Endothelial cell of umbilical vein (primary cell): ENCODE results near the gene HOOK2. TPM values are rescaled to one million over a fixed set of nuclear protein-coding genes. Genes with fewer than 3 reads are reported as not detected.

Experiments
- BruUV-seq: library from RNA; stranded (reverse); fragments of 400-500 nt; replicated peaks from 2 replicates; lab custom pipeline; 2021; lab: Mats Ljungman, UMichigan
- CTCF ChIA-PET: fragments of 300-600, 350-600 bp; sonication (Branson Sonifier 250); formaldehyde crosslinking; loops from one replicate; lab custom pipeline; 2021; ENCODE audit warnings: antibody characterized with exemption, inconsistent platforms; lab: Charles Lee
- POLR2A ChIA-PET: fragments of 300-600, 350-600 bp; sonication (Branson Sonifier 250); formaldehyde crosslinking; loops from one replicate; lab custom pipeline; 2021; ENCODE audit warnings: antibody characterized with exemption, inconsistent platforms; lab: Charles Lee
- DNase-seq: peaks from one replicate; pipeline ENCODE4 v3.0.0-alpha.2; 2011; ENCODE audit warnings: low read depth, low spot score
- FAIRE-seq: peaks from 2 replicates; lab custom pipeline; 2011; peaks lifted over from hg19 to GRCh38; lab: Jason Lieb, UNC
- H2AFZ ChIP-seq: 2 replicates; pipeline ENCODE4 v1.6.0; 2012; ENCODE audit warnings: low read depth, low read length, control low read depth, inconsistent platforms
- H3K27ac ChIP-seq: 2 replicates; pipeline ENCODE4 v1.5.1; 2011; ENCODE audit warnings: low read depth, mild to moderate bottlenecking, control low read depth, low read length, moderate library complexity; ENCODE audit not compliant: insufficient read depth
- H3K27me3 ChIP-seq, 2 experiments: 2 replicates each; pipeline versions ENCODE4 v1.6.0 to v1.6.1; 2011; ENCODE audit warnings: low read length in 2 of 2, mixed read lengths in 1 of 2; ENCODE audit not compliant: control insufficient read depth in 2 of 2, insufficient read depth in 2 of 2
- H3K36me3 ChIP-seq, 2 experiments: 2 replicates in 1 of 2; 3 replicates in 1 of 2; pipeline ENCODE4 v1.5.1; 2011; ENCODE audit warnings: low read length in 2 of 2, mild to moderate bottlenecking in 1 of 2, moderate library complexity in 1 of 2; ENCODE audit not compliant: control insufficient read depth in 2 of 2, insufficient read depth in 2 of 2; ENCODE audit errors: extremely low read depth in 1 of 2
- H3K4me1 ChIP-seq: 3 replicates; pipeline ENCODE4 v1.5.1; 2011; ENCODE audit warnings: mild to moderate bottlenecking, low read length; ENCODE audit not compliant: control insufficient read depth, insufficient read depth; ENCODE audit errors: extremely low read depth
- H3K4me2 ChIP-seq: 2 replicates; pipeline ENCODE4 v1.6.1; 2011; ENCODE audit warnings: low read length, control low read depth, mixed read lengths; ENCODE audit not compliant: insufficient read depth
- H3K4me3 ChIP-seq, 3 experiments: fragments of 200-600 bp in 1 of 3; sonication (generic), shearing (Covaris generic) in 1 of 3; replicated peaks in 1 of 3; 2 replicates each; pipeline ENCODE4 v1.5.1; 2011 to 2016; ENCODE audit warnings: control low read depth in 3 of 3, low read length in 3 of 3, mild to moderate bottlenecking in 2 of 3, inconsistent platforms in 1 of 3, low read depth in 1 of 3, moderate library complexity in 1 of 3; ENCODE audit not compliant: insufficient read depth in 1 of 3
- H3K79me2 ChIP-seq: 2 replicates; pipeline ENCODE4 v1.6.0; 2012; ENCODE audit warnings: low read length, inconsistent platforms; ENCODE audit not compliant: control insufficient read depth, insufficient read depth
- H3K9ac ChIP-seq: replicated peaks from 2 replicates; pipeline ENCODE3; 2011; ENCODE audit warnings: low read length, control low read depth; ENCODE audit not compliant: insufficient read depth; ENCODE audit errors: extremely low read depth
- H3K9me1 ChIP-seq: replicated peaks from 3 replicates; pipeline ENCODE4 v1.6.0; 2011; ENCODE audit warnings: mild to moderate bottlenecking, low read length; ENCODE audit not compliant: control insufficient read depth, insufficient read depth; ENCODE audit errors: extremely low read depth
- H3K9me3 ChIP-seq: replicated peaks from 2 replicates; pipeline ENCODE4 v1.5.1; 2012; ENCODE audit warnings: low read length, inconsistent platforms; ENCODE audit not compliant: control insufficient read depth, insufficient read depth
- H4K20me1 ChIP-seq: replicated peaks from 2 replicates; pipeline ENCODE3; 2011; ENCODE audit warnings: mild to moderate bottlenecking, low read length; ENCODE audit not compliant: control insufficient read depth, insufficient read depth; ENCODE audit errors: extremely low read depth
- CTCF ChIP-seq, 2 donors: IDR thresholded peaks; 1 replicate in 1 of 2; 2 replicates in 1 of 2; pipeline ENCODE4 v1.5.1; 2011; ENCODE audit warnings: low read length in 2 of 2, mild to moderate bottlenecking in 2 of 2, moderate library complexity in 2 of 2, control low read depth in 1 of 2, inconsistent platforms in 1 of 2, low read depth in 1 of 2; ENCODE audit not compliant: insufficient read depth in 1 of 2; ENCODE audit errors: extremely low read depth in 1 of 2
- EZH2 ChIP-seq: IDR thresholded peaks from 2 replicates; pipeline ENCODE4 v1.6.1; 2012; ENCODE audit warnings: borderline replicate concordance, low read depth, mild to moderate bottlenecking, moderate library complexity, low read length, inconsistent platforms; ENCODE audit not compliant: severe bottlenecking
- FOS ChIP-seq: IDR thresholded peaks from 2 replicates; pipeline ENCODE4 v1.6.1; 2011; ENCODE audit warnings: mild to moderate bottlenecking, low read length, moderate library complexity, borderline replicate concordance; ENCODE audit not compliant: insufficient read depth
- GATA2 ChIP-seq: IDR thresholded peaks from 2 replicates; pipeline ENCODE4 v1.7.0; 2011; ENCODE audit warnings: low read depth, mild to moderate bottlenecking, moderate library complexity, mixed read lengths, low read length; ENCODE audit not compliant: insufficient read length, insufficient read depth
- JUN ChIP-seq: IDR thresholded peaks from 2 replicates; pipeline ENCODE4 v1.6.1; 2011; ENCODE audit warnings: borderline replicate concordance, low read depth; ENCODE audit not compliant: insufficient read length, insufficient read depth
- MAX ChIP-seq: IDR thresholded peaks from 2 replicates; pipeline ENCODE4 v1.6.1; 2011; ENCODE audit not compliant: insufficient read depth, insufficient read length
- MYC ChIP-seq: IDR thresholded peaks from one replicate; pipeline ENCODE4 v1.6.1; 2011; ENCODE audit warnings: mild to moderate bottlenecking, low read depth, low read length
- POLR2A ChIP-seq: IDR thresholded peaks from 2 replicates; pipeline ENCODE4 v1.6.1; 2012; ENCODE audit warnings: low read depth, mild to moderate bottlenecking, control low read depth, low read length
- POLR2AphosphoS5 ChIP-seq: IDR thresholded peaks from 2 replicates; pipeline ENCODE4 v1.6.1; 2012; ENCODE audit warnings: low read depth, mild to moderate bottlenecking, control low read depth, low read length, moderate library complexity; ENCODE audit not compliant: insufficient read depth
- dilution Hi-C: fragments of 300-500 bp; cut with MboI; formaldehyde crosslinking; loops from one replicate; pipeline ENCODE4 v1.15.0; 2019; ENCODE audit warnings: low sequenced_read_pairs; ENCODE audit not compliant: extremely low pct_ligation_motif_present
- intact Hi-C: fragments of 100-400 bp; cut with micrococcal nuclease; formaldehyde crosslinking; loops from one replicate; pipeline ENCODE4 v1.10.0; 2022
- polyA plus RNA-seq, 4 experiments: library from polyadenylated mRNA; depleted of rRNA in 3 of 4; stranded (reverse) in 3 of 4; unstranded in 1 of 4; fragments of >200 nt; gene quantifications; 2 replicates each; pipeline versions ENCODE4 v1.2.1 to v1.2.3, GENCODE V29; 2011 to 2012; ENCODE audit warnings: missing spikeins in 1 of 4
- total RNA-seq: library from RNA; stranded (reverse); gene quantifications from 2 replicates; pipeline ENCODE4 v1.2.3, GENCODE V29; 2021

Gene HOOK2
- total and polyA plus RNA-seq, 2 donors (not counting 3 experiments of a cell fraction or from before 2014, with no cell fraction given), result 8.0 to 17.3 TPM

GRCh38 chr19:12784394-12784870 lies 9.1 kb upstream of the HOOK2 start:
- CTCF ChIA-PET, result no interaction called here
- Histone ChIP-seq H3K36me3 (no peaks in the 10 kb centered on the region), H3K79me2 (no peaks in the 10 kb centered on the region), H3K9me3 (no peaks in the 10 kb centered on the region), H3K27me3 (no peaks in the 10 kb centered on the region), H2AFZ (no peak overlapping the region), H4K20me1 (no peaks in the 10 kb centered on the region), H3K4me3 (no peak overlapping the region), H3K4me2 (no peak overlapping the region), H3K27ac (peak overlapping the region; percentile 25), H3K4me1 (peaks cover 24% of the 10 kb centered on the region), H3K9me1 (no peaks in the 10 kb centered on the region), H3K9ac (no peak overlapping the region)
- no peak for FAIRE-seq
- intact Hi-C loops (loop anchor here (10.0 kb wide), 1 partner anchor 150 kb away; the partner anchor contains the start of genes CALR and FARSA), dilution Hi-C loops (no loop called here)
- no TSS peak for BruUV-seq
- POLR2A ChIA-PET, result no interaction called here
- TF ChIP-seq POLR2A (no peak), MYC (no peak), GATA2 (no peak), EZH2 (no peak), MAX (no peak)
- DNase-seq, result no peak

GRCh38 chr19:12783849-12784393 lies 8.6 kb upstream of the HOOK2 start:
- intact Hi-C loops (loop anchor here (2.0 to 10.0 kb wide), 2 partner anchors 151 to 319 kb away; partner anchors contain the start of genes CALR, FARSA and LYL1), dilution Hi-C loops (no loop called here)
- Histone ChIP-seq H3K79me2 (no peaks in the 10 kb centered on the region), H3K27me3 (no peaks in the 10 kb centered on the region), H2AFZ (no peak overlapping the region), H3K4me1 (peaks cover 24% of the 10 kb centered on the region), H3K4me3 (no peak overlapping the region), H3K36me3 (no peaks in the 10 kb centered on the region), H3K9ac (peak overlapping the region; percentile 36), H3K4me2 (no peak overlapping the region), H3K9me1 (no peaks in the 10 kb centered on the region), H3K9me3 (no peaks in the 10 kb centered on the region), H4K20me1 (no peaks in the 10 kb centered on the region), H3K27ac (peak overlapping the region; percentile 72)
- DNase-seq (no peak), FAIRE-seq (no peak)
- no TSS peak for BruUV-seq
- TF ChIP-seq POLR2A (no peak), POLR2AphosphoS5 (no peak), JUN (no peak), GATA2 (no peak), EZH2 (no peak), MYC (no peak), CTCF (IDR thresholded peaks at IDR 0.05; ENCODE audit: extremely low read depth in 1 of 2, insufficient read depth in 1 of 2, low read depth in 1 of 2, low read length in 2 of 2) (no peak), MAX (no peak), FOS (no peak)
- POLR2A ChIA-PET, result interaction anchor here (2.8 kb wide), 1 partner anchor 8 kb away, joined by 73 read pairs; the partner anchor contains the start of gene JUNB
- CTCF ChIA-PET, result no interaction called here
